ENCODE measurements around the gene ARHGAP5. TPM values are rescaled to one million over a fixed set of nuclear protein-coding genes. Genes with fewer than 3 reads are reported as not detected.

ARHGAP5 gene
- total RNA-seq, 1 experiment from 2014 or later, result 66.9 TPM

- peaks cover 4% of the 10 kb centered on the region for H3K27me3 Mint-ChIP-seq (ENCODE audit: low read depth)
Measured at GRCh38 chr14:32197919-32198318, 120.8 kb downstream of the ARHGAP5 start.

More at GRCh38 chr14:32197919-32198318, 120.8 kb downstream of the ARHGAP5 start:
- Mint-ChIP-seq H3K4me3 (no peak overlapping the region), H3K9me3 (peaks cover 7% of the 10 kb centered on the region; the same call in 1 of the 2 replicates), H3K4me1 (peaks cover 3% of the 10 kb centered on the region), H3K27ac (no peak overlapping the region), H3K36me3 (no peaks in the 10 kb centered on the region)
- ChIA-PET POLR2A (interaction anchor here (0.7 kb wide), 1 partner anchor 272 kb away, joined by 3 read pairs; no protein-coding TSS in a partner anchor), CTCF (no interaction called here)
- TF ChIP-seq ZNF281 (CRISPR knock-in tag; IDR thresholded peaks at IDR 0.05) (no peak), ZNF416 (CRISPR knock-in tag; IDR thresholded peaks at IDR 0.05) (no peak), ZBTB21 (CRISPR knock-in tag; IDR thresholded peaks at IDR 0.05; ENCODE audit: borderline replicate concordance) (no peak), IRF2 (CRISPR knock-in tag; IDR thresholded peaks at IDR 0.05; ENCODE audit: borderline replicate concordance, low read depth) (no peak), NFYB (CRISPR knock-in tag; conservative IDR thresholded peaks at IDR 0.05; ENCODE audit: low read depth) (no peak), RORB (CRISPR knock-in tag; IDR thresholded peaks at IDR 0.05) (no peak), ZNF532 (CRISPR knock-in tag; IDR thresholded peaks at IDR 0.05; ENCODE audit: borderline replicate concordance) (no peak), ZNF396 (CRISPR knock-in tag; IDR thresholded peaks at IDR 0.05; ENCODE audit: borderline replicate concordance) (no peak), TEAD1 (CRISPR knock-in tag; IDR thresholded peaks at IDR 0.05) (no peak), ARID4B (CRISPR knock-in tag; IDR thresholded peaks at IDR 0.05; ENCODE audit: borderline replicate concordance) (no peak), FOXJ3 (CRISPR knock-in tag; IDR thresholded peaks at IDR 0.05; ENCODE audit: borderline replicate concordance) (no peak), FOXP1 (CRISPR knock-in tag; IDR thresholded peaks at IDR 0.05; ENCODE audit: borderline replicate concordance) (no peak), FOXK1 (CRISPR knock-in tag; IDR thresholded peaks at IDR 0.05) (no peak), MLX (CRISPR knock-in tag; IDR thresholded peaks at IDR 0.05) (no peak), USF2 (CRISPR knock-in tag; IDR thresholded peaks at IDR 0.05) (no peak)
- DNase-seq (ENCODE audit: low spot score), result no peak
- ATAC-seq, result no peak
